ENCODE measurements around the gene CALML3.

The CALML3 gene

GRCh38 chr10:5538892-5539651, 14.3 kb downstream of the CALML3 start:
- no peak for DNase-seq (ENCODE audit: low read depth in 2 of 2)

GRCh38 chr10:5540080-5540479, 15.3 kb downstream of the CALML3 start:
- no peak for DNase-seq (ENCODE audit: low read depth in 2 of 2)

GRCh38 chr10:5540891-5541290, 16.1 kb downstream of the CALML3 start:
- no peak for DNase-seq (ENCODE audit: low read depth in 2 of 2)

- DNase-seq (ENCODE audit: low read depth in 2 of 2): no peak
These were observed 17.3 kb downstream of the CALML3 start for GRCh38 chr10:5542100-5542499.

- no peak for DNase-seq (ENCODE audit: low read depth in 2 of 2)
These were observed 18.9 kb downstream of the CALML3 start for GRCh38 chr10:5543623-5544022.

- no peak for DNase-seq (ENCODE audit: low read depth in 2 of 2)
These were observed 19.6 kb downstream of the CALML3 start for GRCh38 chr10:5544216-5544805.

GRCh38 chr10:5545011-5545410, 20.2 kb downstream of the CALML3 start:
- DNase-seq (ENCODE audit: low read depth in 2 of 2): no peak

GRCh38 chr10:5545426-5545777, 20.6 kb downstream of the CALML3 start:
- DNase-seq (ENCODE audit: low read depth in 2 of 2): no peak

- DNase-seq (ENCODE audit: low read depth in 2 of 2): no peak
These were observed 21.3 kb downstream of the CALML3 start for GRCh38 chr10:5545778-5546710.

- DNase-seq (ENCODE audit: low read depth in 2 of 2): no peak
These were observed 22.3 kb downstream of the CALML3 start for GRCh38 chr10:5546891-5547680.

GRCh38 chr10:5547681-5547930, 22.8 kb downstream of the CALML3 start:
- DNase-seq (ENCODE audit: low read depth in 2 of 2): no peak

- no peak for DNase-seq (ENCODE audit: low read depth in 2 of 2)
These were observed 23.3 kb downstream of the CALML3 start for GRCh38 chr10:5547931-5548660.

- no peak for DNase-seq (ENCODE audit: low read depth in 2 of 2)
These were observed 24.9 kb downstream of the CALML3 start for GRCh38 chr10:5549462-5550249.

- no peak for DNase-seq (ENCODE audit: low read depth in 2 of 2)
These were observed 25.4 kb downstream of the CALML3 start for GRCh38 chr10:5550250-5550545.

- no peak for DNase-seq (ENCODE audit: low read depth in 2 of 2)
These were observed 26.1 kb downstream of the CALML3 start for GRCh38 chr10:5550621-5551530.

GRCh38 chr10:5551531-5552375, 27.0 kb downstream of the CALML3 start:
- DNase-seq (ENCODE audit: low read depth in 2 of 2): peak; percentile 66 to 76

- no peak for DNase-seq (ENCODE audit: low read depth in 2 of 2)
These were observed 27.9 kb downstream of the CALML3 start for GRCh38 chr10:5552376-5553321.
